Subcutaneous adipose tissue (tissue), 4 donors: Measurements from ENCODE around the gene HOGA1. TPM values are rescaled to one million over a fixed set of nuclear protein-coding genes. Genes with fewer than 3 reads are reported as not detected.

Experiments used
- total RNA-seq, 4 donors: library from RNA; depleted of rRNA; stranded (reverse); fragments of >200 nt; gene quantifications; one replicate each; pipeline ENCODE4 v1.1.0, GENCODE V29; 2016
- TF ChIP-seq, protein P1 (sequence below): fragments of 450-650 bp; IDR thresholded peaks from one replicate; pipeline ENCODE4 v1.5.1; 2016; ENCODE audit warnings: low read depth, mild to moderate bottlenecking, control low read depth, antibody characterized with exemption, moderate library complexity

Gene HOGA1
- total RNA-seq, 4 donors from 2014 or later = 4.8 to 14.1 (median 7.2) TPM

- TF ChIP-seq, protein P1, sequence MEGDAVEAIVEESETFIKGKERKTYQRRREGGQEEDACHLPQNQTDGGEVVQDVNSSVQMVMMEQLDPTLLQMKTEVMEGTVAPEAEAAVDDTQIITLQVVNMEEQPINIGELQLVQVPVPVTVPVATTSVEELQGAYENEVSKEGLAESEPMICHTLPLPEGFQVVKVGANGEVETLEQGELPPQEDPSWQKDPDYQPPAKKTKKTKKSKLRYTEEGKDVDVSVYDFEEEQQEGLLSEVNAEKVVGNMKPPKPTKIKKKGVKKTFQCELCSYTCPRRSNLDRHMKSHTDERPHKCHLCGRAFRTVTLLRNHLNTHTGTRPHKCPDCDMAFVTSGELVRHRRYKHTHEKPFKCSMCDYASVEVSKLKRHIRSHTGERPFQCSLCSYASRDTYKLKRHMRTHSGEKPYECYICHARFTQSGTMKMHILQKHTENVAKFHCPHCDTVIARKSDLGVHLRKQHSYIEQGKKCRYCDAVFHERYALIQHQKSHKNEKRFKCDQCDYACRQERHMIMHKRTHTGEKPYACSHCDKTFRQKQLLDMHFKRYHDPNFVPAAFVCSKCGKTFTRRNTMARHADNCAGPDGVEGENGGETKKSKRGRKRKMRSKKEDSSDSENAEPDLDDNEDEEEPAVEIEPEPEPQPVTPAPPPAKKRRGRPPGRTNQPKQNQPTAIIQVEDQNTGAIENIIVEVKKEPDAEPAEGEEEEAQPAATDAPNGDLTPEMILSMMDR = no peak
Observed at GRCh38 chr10:97599272-97599619, 15.1 kb downstream of the HOGA1 start.

DNA sequence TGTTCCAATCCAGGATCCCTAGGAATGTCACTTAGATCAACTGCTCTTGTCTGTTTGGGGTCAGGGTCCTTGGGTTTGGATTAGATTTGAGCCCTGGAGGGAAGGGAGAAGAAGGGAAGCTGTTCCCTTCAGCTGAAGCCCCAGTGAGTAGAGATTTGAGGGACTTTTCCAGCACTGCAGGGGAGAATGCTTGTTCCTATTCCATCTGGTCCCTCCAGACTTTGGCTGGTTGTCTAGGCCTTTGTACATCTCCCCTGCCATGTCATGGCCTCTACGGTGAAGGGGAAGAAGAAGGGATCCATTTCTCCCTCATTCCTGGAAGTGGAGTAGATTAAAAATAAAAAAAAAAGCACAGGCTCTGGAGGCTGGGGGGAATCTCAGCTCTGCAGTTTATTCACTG lies 16.4 kb downstream of the HOGA1 start:
- TF ChIP-seq, protein P1 = no peak

GRCh38 chr10:97601268-97602215 lies 17.4 kb downstream of the HOGA1 start:
- TF ChIP-seq, protein P1 = no peak

DNA sequence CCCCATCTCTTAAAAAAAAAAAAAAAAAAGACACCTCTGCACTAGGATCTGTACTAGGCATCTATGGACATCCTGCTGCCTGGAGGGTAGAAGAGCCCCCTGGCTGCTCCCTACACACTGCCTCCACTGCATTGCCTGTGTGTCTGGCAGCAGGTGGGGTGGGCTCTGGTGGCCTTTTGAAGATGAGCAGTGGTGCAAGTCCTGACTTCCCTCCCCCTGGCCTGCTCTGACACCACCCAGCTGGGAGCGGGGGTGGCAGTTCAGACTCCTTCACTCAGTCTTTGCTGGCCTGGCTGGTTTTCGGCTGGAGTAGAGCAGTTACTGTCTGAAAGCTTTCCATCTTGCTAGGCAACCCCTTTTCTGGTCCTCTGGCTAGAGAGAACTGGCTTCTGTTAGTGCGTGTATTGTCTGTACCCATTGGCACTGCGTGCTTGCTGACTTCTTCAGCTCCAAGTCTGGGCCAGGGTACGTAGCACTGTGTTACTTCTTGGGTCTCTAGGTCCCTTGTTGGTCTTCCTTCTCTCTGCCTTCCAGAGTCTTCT lies 23.0 kb downstream of the HOGA1 start:
- TF ChIP-seq, protein P1 = no peak

DNA sequence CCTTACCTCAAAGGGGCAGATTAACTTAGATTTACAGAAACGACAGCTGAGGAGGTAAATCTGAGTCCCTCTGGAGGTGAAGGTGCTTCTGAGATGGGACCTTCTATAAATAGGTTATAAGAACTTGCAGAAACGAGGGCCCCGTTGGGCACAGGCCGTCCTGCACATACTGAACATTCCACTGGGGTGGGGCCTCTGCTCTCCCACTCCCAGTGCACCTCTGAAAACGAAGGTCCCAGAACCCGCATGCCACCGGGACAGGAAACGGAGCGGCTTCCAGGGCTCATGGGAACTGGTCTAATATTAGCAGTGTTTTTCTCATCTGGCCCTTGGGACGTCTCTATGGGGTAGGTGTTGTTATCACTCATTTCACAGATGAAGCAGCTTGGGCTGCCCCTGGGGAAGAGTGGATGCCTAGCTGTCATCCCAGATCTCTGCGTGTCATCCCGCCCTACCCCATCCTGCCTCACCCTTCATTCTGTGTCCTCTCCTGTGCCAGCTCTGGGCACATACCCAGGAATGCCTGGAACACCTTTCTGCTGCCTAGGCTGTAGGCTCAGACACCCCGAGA lies 24.9 kb downstream of the HOGA1 start:
- TF ChIP-seq, protein P1 = no peak

DNA sequence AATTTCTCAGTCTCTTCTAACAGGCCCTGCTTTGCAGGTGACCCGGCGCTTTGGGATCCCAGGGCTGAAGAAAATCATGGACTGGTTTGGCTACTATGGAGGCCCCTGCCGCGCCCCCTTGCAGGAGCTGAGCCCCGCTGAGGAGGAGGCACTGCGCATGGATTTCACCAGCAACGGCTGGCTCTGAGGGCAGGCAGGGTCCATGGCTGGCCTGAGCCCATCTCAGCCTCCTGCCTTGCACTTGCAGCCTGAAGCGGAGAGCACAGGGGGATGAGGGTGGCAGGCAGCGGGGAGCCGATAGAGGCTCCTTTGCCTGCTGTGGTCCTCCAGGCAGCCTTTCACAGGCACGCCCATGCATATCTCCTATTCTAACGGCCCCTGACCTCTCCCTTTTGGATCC lies 27.3 kb downstream of the HOGA1 start:
- TF ChIP-seq, protein P1 = no peak

DNA sequence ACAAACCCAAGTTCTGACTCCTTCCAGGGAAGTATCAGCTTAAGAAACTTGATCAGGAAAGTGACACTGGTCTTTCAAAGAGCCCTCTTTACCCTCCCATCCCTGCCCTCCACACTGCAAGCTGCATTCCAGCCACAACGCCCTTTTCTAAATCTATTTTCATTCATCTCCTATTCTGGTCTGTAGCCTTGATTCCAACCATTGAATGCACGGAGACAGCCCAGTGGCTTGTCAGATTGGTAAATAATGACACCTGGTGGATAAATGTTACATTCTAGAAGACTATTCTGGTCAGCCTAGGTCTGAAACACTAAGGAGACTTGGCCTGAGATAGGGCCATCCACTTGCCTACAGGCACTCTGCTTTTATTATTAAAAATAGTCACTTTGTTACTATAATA lies 28.2 kb downstream of the HOGA1 start:
- TF ChIP-seq, protein P1 = no peak
